ENCODE measurements around the gene PJA1.

Gene PJA1

DNA sequence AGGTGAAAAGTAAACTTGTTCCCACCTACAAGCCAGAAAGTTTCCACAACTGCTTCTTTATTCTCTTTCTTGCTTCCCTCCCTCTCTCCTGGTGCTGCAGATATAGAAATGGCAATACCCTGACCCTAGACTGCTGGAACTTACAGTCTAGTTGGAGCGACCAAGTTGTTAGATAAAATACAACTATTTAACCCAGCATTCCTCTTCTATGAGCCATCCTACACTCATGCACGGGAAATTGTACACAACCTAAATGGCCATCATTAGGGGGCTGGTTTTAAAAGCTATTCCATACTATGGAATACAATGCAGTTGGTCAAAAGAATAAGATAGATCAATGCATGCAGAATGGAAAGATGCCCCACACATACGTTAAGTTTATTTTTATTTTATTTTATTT is 41.1 kb downstream of the PJA1 start:
- Histone ChIP-seq H3K9ac (ENCODE audit: low read depth, low read length) (no peak overlapping the region), H3K9me3 (replicated peaks; ENCODE audit: low read length) (no peaks in the 10 kb centered on the region), H3K4me3 (ENCODE audit: low read length) (no peak overlapping the region), H3K4me2 (ENCODE audit: low read length) (no peak overlapping the region), H3K4me1 (ENCODE audit: control insufficient read depth, insufficient read depth, low read length) (no peaks in the 10 kb centered on the region), H3K27me3 (ENCODE audit: control insufficient read depth, insufficient read depth, low read length) (peaks cover 29% of the 10 kb centered on the region), H3K36me3 (ENCODE audit: insufficient read depth, low read length) (no peaks in the 10 kb centered on the region)

DNA sequence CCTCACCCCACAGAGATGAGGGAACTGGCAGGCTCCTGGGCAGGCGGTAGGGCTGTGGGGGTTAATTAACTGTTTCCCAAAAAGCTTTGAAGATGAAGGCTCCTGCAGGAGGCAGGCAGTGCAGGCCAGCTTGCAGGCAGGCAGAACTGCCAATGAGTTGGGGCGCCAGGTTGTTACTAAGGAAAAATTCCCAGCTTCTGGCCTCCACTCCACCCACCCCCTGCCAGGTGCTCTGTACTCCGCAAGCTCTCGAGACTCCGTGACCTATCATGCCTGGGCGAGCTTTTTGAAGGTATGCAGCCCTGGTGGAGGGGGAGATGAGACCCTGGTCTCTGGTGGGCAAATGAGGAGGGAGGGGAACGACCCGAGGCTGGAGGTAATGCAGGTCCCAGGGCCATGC is 41.8 kb downstream of the PJA1 start:
- no peak overlapping the region for H3K9ac ChIP-seq (ENCODE audit: low read depth, low read length)
- peaks cover 25% of the 10 kb centered on the region for H3K27me3 ChIP-seq (ENCODE audit: control insufficient read depth, insufficient read depth, low read length)
- no peak overlapping the region for H3K4me3 ChIP-seq (ENCODE audit: low read length)
- no peaks in the 10 kb centered on the region for H3K36me3 ChIP-seq (ENCODE audit: insufficient read depth, low read length)
- H3K4me1 ChIP-seq (ENCODE audit: control insufficient read depth, insufficient read depth, low read length) = no peaks in the 10 kb centered on the region
- no peak overlapping the region for H3K4me2 ChIP-seq (ENCODE audit: low read length)
- H3K9me3 ChIP-seq (replicated peaks; ENCODE audit: low read length) = no peaks in the 10 kb centered on the region

DNA sequence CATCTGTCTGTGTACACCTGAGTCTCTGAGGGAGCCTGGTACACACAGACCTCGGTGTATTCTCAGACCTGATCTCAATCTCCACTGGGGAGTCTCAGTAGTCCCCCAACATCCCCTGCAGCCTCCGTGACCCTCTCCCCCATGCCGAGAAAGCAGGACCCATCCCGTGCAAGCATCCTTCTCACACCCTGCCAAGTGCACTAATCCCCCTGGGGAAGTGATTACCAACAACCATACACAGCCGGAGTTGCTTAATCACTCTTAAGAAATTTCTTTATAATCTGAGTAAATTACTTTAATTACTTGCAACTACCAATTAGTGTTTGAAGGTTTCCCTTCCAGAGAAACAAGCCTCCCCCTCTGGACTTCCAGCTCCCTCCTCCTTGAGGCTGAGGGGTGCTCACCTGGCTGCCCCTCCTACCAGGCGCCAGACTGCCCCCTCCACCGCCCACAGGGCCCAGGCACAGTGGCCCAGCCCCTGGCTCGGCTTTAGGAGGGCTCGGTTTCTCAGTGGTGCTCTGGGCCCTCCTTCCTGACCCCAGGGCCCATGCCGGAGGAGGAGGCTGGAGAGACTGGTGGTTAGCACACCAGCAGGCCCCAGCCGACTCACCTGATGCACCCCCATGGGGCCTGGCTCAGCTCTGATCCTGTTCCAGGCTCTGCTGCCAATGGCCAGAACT is 43.8 kb downstream of the PJA1 start:
- H3K4me2 ChIP-seq (ENCODE audit: low read length) = no peak overlapping the region

DNA sequence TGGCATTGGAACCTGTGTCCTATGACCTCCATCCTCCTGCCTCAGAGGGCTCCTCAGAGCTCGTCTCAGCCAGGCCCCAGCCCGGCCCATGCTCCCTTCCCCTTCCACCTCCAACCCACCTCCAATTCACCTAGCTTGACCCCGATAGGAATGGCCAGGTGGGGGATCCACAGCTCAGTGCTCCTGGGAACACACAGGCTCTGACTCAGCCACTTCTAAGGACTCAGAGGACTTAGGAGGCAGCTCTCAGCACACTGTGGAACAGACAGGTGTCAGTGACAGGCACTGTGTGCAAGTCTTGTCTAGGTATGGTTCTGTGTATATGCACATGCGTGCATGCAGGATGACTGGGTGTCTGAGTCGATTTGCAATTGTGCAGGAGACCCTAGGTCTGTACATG is 44.8 kb downstream of the PJA1 start:
- Histone ChIP-seq H3K27me3 (ENCODE audit: control insufficient read depth, insufficient read depth, low read length) (peaks cover 2% of the 10 kb centered on the region), H3K4me3 (ENCODE audit: low read length) (no peak overlapping the region), H3K4me1 (ENCODE audit: control insufficient read depth, insufficient read depth, low read length) (no peaks in the 10 kb centered on the region), H3K36me3 (ENCODE audit: insufficient read depth, low read length) (no peaks in the 10 kb centered on the region), H3K4me2 (ENCODE audit: low read length) (no peak overlapping the region), H3K9ac (ENCODE audit: low read depth, low read length) (no peak overlapping the region), H3K9me3 (replicated peaks; ENCODE audit: low read length) (no peaks in the 10 kb centered on the region)

More for the DNA sequence above, 43.8 kb downstream of the PJA1 start:
- no peaks in the 10 kb centered on the region for H3K36me3 ChIP-seq (ENCODE audit: insufficient read depth, low read length)
- peaks cover 6% of the 10 kb centered on the region for H3K27me3 ChIP-seq (ENCODE audit: control insufficient read depth, insufficient read depth, low read length)
- H3K4me1 ChIP-seq (ENCODE audit: control insufficient read depth, insufficient read depth, low read length) = no peaks in the 10 kb centered on the region
- no peaks in the 10 kb centered on the region for H3K9me3 ChIP-seq (replicated peaks; ENCODE audit: low read length)
- no peak overlapping the region for H3K9ac ChIP-seq (ENCODE audit: low read depth, low read length)
- H3K4me3 ChIP-seq (ENCODE audit: low read length) = no peak overlapping the region

DNA sequence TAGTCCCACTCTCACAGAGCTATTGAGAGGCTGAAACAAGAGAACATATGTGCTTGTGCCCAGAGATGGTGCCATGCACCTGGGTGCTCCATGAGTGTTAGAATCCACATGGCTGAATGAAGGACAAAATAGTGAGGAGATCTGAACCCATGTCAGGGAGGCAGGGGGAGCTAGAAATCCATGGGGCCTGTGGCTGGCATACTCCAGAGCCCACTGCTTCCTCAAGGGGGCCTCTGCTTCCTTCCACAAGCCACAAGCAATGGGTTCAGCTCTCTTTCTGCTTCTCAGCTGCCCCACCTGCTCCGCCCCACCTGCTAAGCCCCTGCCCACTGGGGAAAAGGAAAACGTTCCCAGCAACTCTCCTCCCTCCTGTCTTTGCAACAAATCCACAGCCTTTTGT is 46.1 kb downstream of the PJA1 start:
- Histone ChIP-seq H3K4me3 (ENCODE audit: low read length) (no peak overlapping the region), H3K36me3 (ENCODE audit: insufficient read depth, low read length) (no peaks in the 10 kb centered on the region), H3K4me1 (ENCODE audit: control insufficient read depth, insufficient read depth, low read length) (no peaks in the 10 kb centered on the region), H3K4me2 (ENCODE audit: low read length) (no peak overlapping the region), H3K9me3 (replicated peaks; ENCODE audit: low read length) (no peaks in the 10 kb centered on the region), H3K9ac (ENCODE audit: low read depth, low read length) (no peak overlapping the region), H3K27me3 (ENCODE audit: control insufficient read depth, insufficient read depth, low read length) (peaks cover 2% of the 10 kb centered on the region)

DNA sequence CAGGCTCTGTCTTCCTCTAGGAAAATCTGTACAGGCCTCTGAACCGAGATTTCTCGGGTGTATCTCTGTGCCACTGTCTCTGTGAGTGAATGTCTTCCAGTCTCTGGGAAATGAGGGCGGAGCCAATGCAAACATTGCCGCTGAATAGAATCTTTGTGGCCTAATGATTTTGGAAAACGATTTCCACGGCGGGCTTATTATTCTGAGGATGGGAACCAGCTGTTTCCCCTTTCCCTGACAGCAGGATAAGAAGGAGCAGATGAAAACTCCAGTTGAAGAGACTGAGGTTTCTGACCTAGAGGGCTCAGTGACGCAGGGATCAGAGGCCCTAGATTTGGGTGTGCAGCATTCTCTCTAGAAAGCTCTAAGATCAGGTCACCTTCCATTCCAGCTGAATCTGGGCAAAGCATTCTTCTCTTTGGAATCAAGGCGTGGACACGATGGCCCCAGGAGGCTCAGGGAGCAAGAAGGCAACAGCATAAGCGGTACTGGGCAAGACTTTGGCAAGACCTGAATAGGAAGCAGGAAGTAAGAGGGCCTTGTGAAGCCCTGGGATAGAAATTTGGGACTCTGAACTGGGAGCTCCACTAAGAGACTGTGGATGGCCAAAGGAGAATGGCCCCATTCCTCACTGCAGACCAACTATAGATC is 47.3 kb downstream of the PJA1 start:
- Histone ChIP-seq H3K27me3 (ENCODE audit: control insufficient read depth, insufficient read depth, low read length) (peaks cover 6% of the 10 kb centered on the region), H3K9me3 (replicated peaks; ENCODE audit: low read length) (no peaks in the 10 kb centered on the region), H3K4me2 (ENCODE audit: low read length) (no peak overlapping the region), H3K4me1 (ENCODE audit: control insufficient read depth, insufficient read depth, low read length) (no peaks in the 10 kb centered on the region), H3K4me3 (ENCODE audit: low read length) (no peak overlapping the region), H3K9ac (ENCODE audit: low read depth, low read length) (no peak overlapping the region), H3K36me3 (ENCODE audit: insufficient read depth, low read length) (no peaks in the 10 kb centered on the region)

DNA sequence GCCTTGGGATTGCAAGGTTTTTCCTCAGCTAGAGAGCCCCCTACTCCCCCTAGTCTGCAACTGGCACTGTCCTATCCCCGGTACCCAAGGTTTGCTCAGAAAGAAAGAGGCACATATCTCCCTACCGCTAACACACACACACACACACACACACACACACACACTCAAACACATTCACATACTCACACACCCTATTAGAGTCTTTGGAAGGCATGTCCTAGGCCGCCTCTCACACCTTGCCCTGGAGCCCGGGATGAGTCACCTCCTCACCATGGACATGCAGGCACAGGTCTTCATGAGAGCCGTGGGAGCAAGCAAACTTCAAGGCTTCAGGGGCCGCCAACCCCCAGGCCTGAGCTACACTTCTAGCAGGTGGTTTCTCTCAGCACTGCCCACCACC is 49.2 kb downstream of the PJA1 start:
- H3K4me1 ChIP-seq (ENCODE audit: control insufficient read depth, insufficient read depth, low read length) = no peaks in the 10 kb centered on the region
- no peak overlapping the region for H3K4me2 ChIP-seq (ENCODE audit: low read length)
- H3K9ac ChIP-seq (ENCODE audit: low read depth, low read length) = no peak overlapping the region
- H3K4me3 ChIP-seq (ENCODE audit: low read length) = no peak overlapping the region
- H3K27me3 ChIP-seq (ENCODE audit: control insufficient read depth, insufficient read depth, low read length) = peaks cover 10% of the 10 kb centered on the region
- no peaks in the 10 kb centered on the region for H3K9me3 ChIP-seq (replicated peaks; ENCODE audit: low read length)
- no peaks in the 10 kb centered on the region for H3K36me3 ChIP-seq (ENCODE audit: insufficient read depth, low read length)

DNA sequence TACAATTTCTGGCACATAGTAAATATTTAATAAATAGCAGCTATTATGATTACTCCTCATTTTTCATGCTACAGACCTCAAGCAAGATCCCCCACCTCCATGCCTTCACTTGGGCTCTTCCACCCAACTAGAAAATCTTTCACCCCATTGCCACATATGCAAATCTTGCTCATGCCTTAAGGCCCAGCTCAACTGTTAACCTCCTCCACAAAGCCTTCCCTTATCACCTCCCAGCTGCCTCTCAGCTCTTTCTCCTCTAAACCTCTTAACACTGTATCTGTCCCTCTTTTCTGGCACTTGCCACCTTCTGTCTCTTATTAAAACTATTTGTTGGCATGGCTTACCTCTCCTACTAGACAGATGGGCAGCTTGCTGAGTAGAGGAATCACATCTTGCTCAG is 51.5 kb downstream of the PJA1 start:
- H3K9me3 ChIP-seq (replicated peaks; ENCODE audit: low read length) = no peaks in the 10 kb centered on the region
- no peak overlapping the region for H3K4me3 ChIP-seq (ENCODE audit: low read length)
- H3K4me1 ChIP-seq (ENCODE audit: control insufficient read depth, insufficient read depth, low read length) = no peaks in the 10 kb centered on the region
- H3K9ac ChIP-seq (ENCODE audit: low read depth, low read length) = no peak overlapping the region
- H3K36me3 ChIP-seq (ENCODE audit: insufficient read depth, low read length) = no peaks in the 10 kb centered on the region
- H3K27me3 ChIP-seq (ENCODE audit: control insufficient read depth, insufficient read depth, low read length) = peaks cover 10% of the 10 kb centered on the region
- H3K4me2 ChIP-seq (ENCODE audit: low read length) = no peak overlapping the region

All from skeletal muscle satellite cell (primary cell).